ENCODE measurements around the gene PSAT1.
A peak's percentile ranks its signal among the peaks of the same experiment; 100 is the strongest.

PSAT1 gene

GRCh38 chr9:78368236-78368635, 71.3 kb downstream of the PSAT1 start:
- TF ChIP-seq JUND (IDR thresholded peaks at IDR 0.05; ENCODE audit: low read depth) = no peak
- in situ Hi-C loops (cut with HindIII; ENCODE audit: low pct_unique_long_range_greater_than_20kb, low sequenced_read_pairs) = no loop called here
- DNase-seq (ENCODE audit: low read depth in 1 of 2, low spot score in 1 of 2) = no peak

GRCh38 chr9:78369639-78370219, 72.8 kb downstream of the PSAT1 start:
- DNase-seq (ENCODE audit: low read depth in 1 of 2, low spot score in 1 of 2) = peak; percentile 23 to 76
- TF ChIP-seq JUND (IDR thresholded peaks at IDR 0.05; ENCODE audit: low read depth) = no peak
- in situ Hi-C loops (cut with HindIII; ENCODE audit: low pct_unique_long_range_greater_than_20kb, low sequenced_read_pairs) = no loop called here

GRCh38 chr9:78370991-78371390, 74.1 kb downstream of the PSAT1 start:
- TF ChIP-seq JUND (IDR thresholded peaks at IDR 0.05; ENCODE audit: low read depth) = no peak
- peak in 1 of 2 experiments; percentile 28 for DNase-seq (ENCODE audit: low read depth in 1 of 2, low spot score in 1 of 2)
- in situ Hi-C loops (cut with HindIII; ENCODE audit: low pct_unique_long_range_greater_than_20kb, low sequenced_read_pairs) = no loop called here

- DNase-seq (ENCODE audit: low read depth in 1 of 2, low spot score in 1 of 2) = no peak
- no peak for TF ChIP-seq JUND (IDR thresholded peaks at IDR 0.05; ENCODE audit: low read depth)
- in situ Hi-C loops (cut with HindIII; ENCODE audit: low pct_unique_long_range_greater_than_20kb, low sequenced_read_pairs) = no loop called here
Observed at GRCh38 chr9:78371981-78372380, 75.1 kb downstream of the PSAT1 start.
